MCF 10A (cell line): ENCODE data around the gene NAIF1. TPM values are rescaled to one million over a fixed set of nuclear protein-coding genes. Genes with fewer than 3 reads are reported as not detected.

Experiments used
- BruUV-seq: library from RNA; stranded (reverse); fragments of 400-500 nt; replicated peaks from 2 replicates; lab custom pipeline; 2021; lab: Mats Ljungman, UMichigan
- CTCF ChIA-PET: fragments of 300-600 bp; sonication (Branson Sonifier 250); formaldehyde crosslinking; extraction: SDS; loops from one replicate; lab custom pipeline; 2021; ENCODE audit warnings: antibody characterized with exemption, inconsistent platforms; lab: Yijun Ruan, JAX
- POLR2A ChIA-PET: fragments of 300-600, 350-650 bp; sonication (Branson Sonifier 250); formaldehyde crosslinking; extraction: SDS; loops from one replicate; lab custom pipeline; 2020; ENCODE audit warnings: antibody characterized with exemption, inconsistent platforms; lab: Yijun Ruan, JAX
- DNase-seq: peaks from one replicate; pipeline ENCODE4 v3.0.0-alpha.2; 2018; ENCODE audit not compliant: unreplicated experiment
- H3K27ac Mint-ChIP-seq: one replicate; pipeline ENCODE4 v1.8.0; 2022; ENCODE audit warnings: mild to moderate bottlenecking, low read depth, mixed read lengths; ENCODE audit not compliant: unreplicated experiment
- H3K27me3 Mint-ChIP-seq: one replicate; pipeline ENCODE4 v1.8.0; 2022; ENCODE audit warnings: mixed read lengths; ENCODE audit not compliant: insufficient read depth, unreplicated experiment
- H3K36me3 Mint-ChIP-seq: one replicate; pipeline ENCODE4 v1.8.0; 2022; ENCODE audit warnings: mild to moderate bottlenecking, moderate library complexity, mixed read lengths; ENCODE audit not compliant: insufficient read depth, unreplicated experiment
- H3K4me1 Mint-ChIP-seq: one replicate; pipeline ENCODE4 v1.8.0; 2022; ENCODE audit warnings: mixed read lengths; ENCODE audit not compliant: insufficient read depth, unreplicated experiment
- H3K4me3 Mint-ChIP-seq: one replicate; pipeline ENCODE4 v1.8.0; 2022; ENCODE audit warnings: mild to moderate bottlenecking, moderate library complexity, mixed read lengths; ENCODE audit not compliant: unreplicated experiment
- H3K9me3 Mint-ChIP-seq: one replicate; pipeline ENCODE4 v1.8.0; 2022; ENCODE audit warnings: mixed read lengths; ENCODE audit not compliant: unreplicated experiment
- intact Hi-C: fragments of 100-400 bp; cut with micrococcal nuclease; formaldehyde crosslinking; loops from 2 replicates; pipeline ENCODE4 v1.14.1; 2022
- total RNA-seq: library from RNA; stranded (reverse); gene quantifications from 2 replicates; pipeline ENCODE4 v1.2.3, GENCODE V29; 2022
- TF ChIP-seq, protein P1 (sequence below): fragments of 200-600 bp; IDR thresholded peaks from one replicate; pipeline ENCODE4 v1.8.0; 2022; ENCODE audit warnings: antibody characterized with exemption, mild to moderate bottlenecking; ENCODE audit not compliant: unreplicated experiment

The NAIF1 gene
- total RNA-seq, 1 experiment from 2014 or later, result 15.8 TPM

DNA sequence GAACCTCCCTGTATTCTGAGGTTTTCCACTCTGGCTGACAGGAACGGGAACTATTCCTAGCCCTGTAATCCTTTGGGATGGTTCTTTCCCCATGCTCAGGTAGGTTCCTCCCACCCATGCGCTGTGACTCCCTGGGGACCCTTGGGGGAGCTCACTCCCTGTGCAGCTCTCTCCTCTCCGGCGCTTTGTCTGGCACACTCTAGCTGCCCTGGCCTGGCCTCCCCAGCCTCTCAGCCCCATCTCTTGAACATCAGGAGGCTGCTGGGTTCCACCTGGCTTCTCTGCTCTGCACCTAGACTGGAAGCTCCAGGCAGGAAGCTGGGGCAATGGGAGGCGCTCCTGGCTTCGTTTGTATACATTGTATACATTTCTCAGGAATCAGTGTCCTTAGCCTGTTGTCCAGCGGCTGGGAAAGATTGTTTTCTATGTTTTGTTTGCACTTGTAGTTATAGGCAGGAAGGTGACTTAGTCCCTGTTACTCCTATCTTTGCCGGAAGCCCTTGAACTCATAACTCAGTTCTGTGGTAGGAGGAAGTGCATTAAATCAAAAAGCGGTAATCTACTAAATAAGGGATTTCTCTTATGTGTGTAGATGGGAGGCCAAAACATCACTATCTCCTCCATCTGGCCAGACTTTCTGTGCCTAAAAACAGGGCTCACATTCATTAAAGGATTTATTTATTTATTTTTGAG is 21.3 kb upstream of the NAIF1 start:
- Mint-ChIP-seq H3K27ac (no peak overlapping the region), H3K9me3 (no peaks in the 10 kb centered on the region), H3K4me1 (peaks cover 3% of the 10 kb centered on the region), H3K27me3 (no peaks in the 10 kb centered on the region), H3K4me3 (no peak overlapping the region), H3K36me3 (no peaks in the 10 kb centered on the region)
- TF ChIP-seq, protein P1, sequence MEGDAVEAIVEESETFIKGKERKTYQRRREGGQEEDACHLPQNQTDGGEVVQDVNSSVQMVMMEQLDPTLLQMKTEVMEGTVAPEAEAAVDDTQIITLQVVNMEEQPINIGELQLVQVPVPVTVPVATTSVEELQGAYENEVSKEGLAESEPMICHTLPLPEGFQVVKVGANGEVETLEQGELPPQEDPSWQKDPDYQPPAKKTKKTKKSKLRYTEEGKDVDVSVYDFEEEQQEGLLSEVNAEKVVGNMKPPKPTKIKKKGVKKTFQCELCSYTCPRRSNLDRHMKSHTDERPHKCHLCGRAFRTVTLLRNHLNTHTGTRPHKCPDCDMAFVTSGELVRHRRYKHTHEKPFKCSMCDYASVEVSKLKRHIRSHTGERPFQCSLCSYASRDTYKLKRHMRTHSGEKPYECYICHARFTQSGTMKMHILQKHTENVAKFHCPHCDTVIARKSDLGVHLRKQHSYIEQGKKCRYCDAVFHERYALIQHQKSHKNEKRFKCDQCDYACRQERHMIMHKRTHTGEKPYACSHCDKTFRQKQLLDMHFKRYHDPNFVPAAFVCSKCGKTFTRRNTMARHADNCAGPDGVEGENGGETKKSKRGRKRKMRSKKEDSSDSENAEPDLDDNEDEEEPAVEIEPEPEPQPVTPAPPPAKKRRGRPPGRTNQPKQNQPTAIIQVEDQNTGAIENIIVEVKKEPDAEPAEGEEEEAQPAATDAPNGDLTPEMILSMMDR, result no peak
- CTCF ChIA-PET, result interaction anchor here (0.6 to 1.1 kb wide), 4 partner anchors 16 to 279 kb away, joined by 3 read pairs; no protein-coding TSS in a partner anchor
- POLR2A ChIA-PET, result interaction anchor here (0.5 to 1.4 kb wide), 3 partner anchors 16 to 29 kb away, joined by 3 to 9 read pairs (median 4); partner anchors contain the start of gene NAIF1
- no TSS peak for BruUV-seq
- no peak for DNase-seq
- intact Hi-C loops, result no loop called here

DNA sequence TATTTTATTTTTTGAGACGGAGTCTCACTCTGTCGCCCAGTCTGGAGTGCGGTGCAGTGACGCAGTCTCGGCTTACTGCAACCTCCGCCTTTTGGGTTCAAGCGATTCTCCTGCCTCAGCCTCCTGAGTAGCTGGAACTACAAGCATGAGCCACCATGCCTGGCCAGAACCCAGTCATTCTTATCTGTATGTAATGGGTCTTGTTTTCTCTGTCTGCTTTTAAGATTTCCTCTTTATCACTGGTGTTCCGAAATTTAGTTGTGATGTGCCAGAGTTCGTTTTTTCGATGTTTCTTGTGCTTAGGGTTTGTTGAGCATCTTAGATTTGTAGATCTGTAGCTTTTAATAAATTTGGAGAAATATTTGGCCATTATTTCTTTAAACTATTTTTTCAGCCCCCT is 20.1 kb upstream of the NAIF1 start:
- no peaks in the 10 kb centered on the region for H3K27me3 Mint-ChIP-seq
- TF ChIP-seq, protein P1, result no peak
- H3K4me1 Mint-ChIP-seq, result peaks cover 1% of the 10 kb centered on the region
- intact Hi-C loops, result no loop called here
- H3K27ac Mint-ChIP-seq, result peak overlapping the region; percentile 51
- no peak overlapping the region for H3K4me3 Mint-ChIP-seq
- DNase-seq, result no peak
- ChIA-PET POLR2A (interaction anchor here (1.4 kb wide), 1 partner anchor 20 kb away, joined by 9 read pairs; the partner anchor contains the start of gene NAIF1), CTCF (interaction anchor here (0.6 to 1.1 kb wide), 5 partner anchors 15 to 352 kb away, joined by 3 to 5 read pairs (median 3); partner anchors contain the start of gene TOR2A)
- H3K9me3 Mint-ChIP-seq, result no peaks in the 10 kb centered on the region
- no peaks in the 10 kb centered on the region for H3K36me3 Mint-ChIP-seq
- BruUV-seq, result no TSS peak

DNA sequence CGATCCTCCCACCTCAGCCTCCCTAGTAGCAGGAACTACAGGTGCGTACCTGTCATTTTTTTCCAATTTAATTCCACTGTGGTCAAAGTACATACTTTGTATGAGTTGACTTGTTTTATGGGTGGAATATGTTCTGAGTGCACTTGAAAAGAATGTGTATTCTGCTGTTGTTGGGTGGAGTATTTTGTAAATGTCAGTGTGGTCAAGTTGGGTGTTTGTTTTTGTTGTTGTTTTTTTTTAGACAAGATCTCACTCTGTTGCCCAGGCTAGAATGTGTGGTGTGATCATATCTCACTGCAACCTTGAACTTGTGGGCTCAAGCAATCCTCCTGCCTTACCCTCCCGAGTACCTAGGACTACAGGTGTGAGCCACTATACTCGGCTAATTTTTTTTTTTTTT is 18.8 kb upstream of the NAIF1 start:
- H3K4me1 Mint-ChIP-seq, result peaks cover 11% of the 10 kb centered on the region
- no peaks in the 10 kb centered on the region for H3K27me3 Mint-ChIP-seq
- no peak overlapping the region for H3K27ac Mint-ChIP-seq
- POLR2A ChIA-PET, result interaction anchor here (2.1 kb wide), 1 partner anchor 9 kb away, joined by 11 read pairs; no protein-coding TSS in a partner anchor
- intact Hi-C loops, result no loop called here
- no TSS peak for BruUV-seq
- no peaks in the 10 kb centered on the region for H3K36me3 Mint-ChIP-seq
- CTCF ChIA-PET, result interaction anchor here (0.6 to 1.0 kb wide), 4 partner anchors 51 to 111 kb away, joined by 3 to 5 read pairs (median 3); no protein-coding TSS in a partner anchor
- DNase-seq, result no peak
- TF ChIP-seq, protein P1, result no peak
- H3K9me3 Mint-ChIP-seq, result no peaks in the 10 kb centered on the region
- no peak overlapping the region for H3K4me3 Mint-ChIP-seq

DNA sequence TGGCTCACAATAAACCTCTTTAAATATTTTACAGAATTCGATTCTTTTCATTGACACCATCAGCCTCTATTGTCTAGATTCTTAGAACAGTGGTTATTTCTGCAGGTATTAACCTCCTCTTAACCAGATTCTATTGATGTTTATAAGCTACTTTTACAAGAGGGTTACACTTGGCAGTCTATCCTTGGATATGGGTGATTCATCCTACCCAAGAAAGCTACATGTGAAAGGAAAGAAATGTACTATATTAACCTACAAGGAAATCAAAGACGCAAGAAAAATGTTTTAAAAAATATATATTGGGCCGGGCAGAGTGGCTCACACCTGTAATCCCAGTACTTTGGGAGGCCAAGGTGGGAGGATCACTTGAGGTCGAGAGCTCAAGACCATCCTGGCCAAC is 17.6 kb upstream of the NAIF1 start:
- H3K36me3 Mint-ChIP-seq, result no peaks in the 10 kb centered on the region
- no peaks in the 10 kb centered on the region for H3K27me3 Mint-ChIP-seq
- BruUV-seq, result no TSS peak
- TF ChIP-seq, protein P1, result no peak
- no peak overlapping the region for H3K27ac Mint-ChIP-seq
- no peaks in the 10 kb centered on the region for H3K9me3 Mint-ChIP-seq
- POLR2A ChIA-PET, result interaction anchor here (0.7 to 2.1 kb wide), 2 partner anchors 10 to 15 kb away, joined by 3 to 11 read pairs; no protein-coding TSS in a partner anchor
- intact Hi-C loops, result loop anchor here (1.0 kb wide), 1 partner anchor 141 kb away; no protein-coding TSS in a partner anchor
- CTCF ChIA-PET, result interaction anchor here (0.6 to 1.5 kb wide), 8 partner anchors 8 to 136 kb away, joined by 3 to 7 read pairs (median 4); no protein-coding TSS in a partner anchor
- H3K4me1 Mint-ChIP-seq, result peaks cover 12% of the 10 kb centered on the region
- DNase-seq, result no peak
- H3K4me3 Mint-ChIP-seq, result no peak overlapping the region
